Spleen (tissue), 7 donors: ENCODE results near the gene ABTB2.

Source experiments
- POLR2AphosphoS5 ChIP-seq, 3 donors: sonication (generic); formaldehyde crosslinking; IDR thresholded peaks; one replicate each; pipeline ENCODE4 v1.5.1; 2017; ENCODE audit warnings: antibody characterized with exemption in 3 of 3
- TF ChIP-seq, protein P1 (sequence below), 11 experiments: fragments of 200-600 bp in 7 of 11; fragments of 450-650 bp in 4 of 11; sonication (generic) in 4 of 11; IDR thresholded peaks in 8 of 11; conservative IDR thresholded peaks in 3 of 11; 1 replicate in 7 of 11; 2 replicates in 4 of 11; pipeline versions ENCODE4 v1.4.0 to v1.8.0; 2016 to 2021; ENCODE audit warnings: antibody characterized with exemption in 11 of 11, inconsistent platforms in 4 of 11, mild to moderate bottlenecking in 1 of 11
- donor health status: DM: no; HTN: no; CAD: no; lungs with moderate emphysema.
- donor health status: DM: no; HTN: no; CAD: no.
- donor health status: DM: no; HTN: no; CAD: no.

DNA sequence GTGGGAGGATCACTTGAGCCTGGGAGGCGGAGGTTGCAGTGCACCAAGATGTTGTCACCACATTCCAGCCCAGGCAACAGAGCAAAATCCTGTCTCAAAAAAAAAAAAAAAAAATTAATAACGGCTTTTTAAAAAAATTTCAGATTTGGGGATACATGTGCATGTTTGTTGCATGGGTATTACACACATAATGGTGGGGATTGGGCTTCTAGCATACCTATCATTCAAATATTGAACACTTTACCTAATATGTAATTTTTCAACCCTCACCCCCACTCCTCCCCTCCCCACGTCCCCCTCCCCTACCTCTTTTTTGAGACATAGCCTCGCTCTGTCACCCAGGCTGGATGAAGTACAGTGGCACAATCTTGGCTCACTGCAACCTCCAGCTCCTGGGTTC lies 40.1 kb downstream of the ABTB2 start:
- no peak for TF ChIP-seq POLR2AphosphoS5 (IDR thresholded peaks at IDR 0.05)
- TF ChIP-seq, protein P1, sequence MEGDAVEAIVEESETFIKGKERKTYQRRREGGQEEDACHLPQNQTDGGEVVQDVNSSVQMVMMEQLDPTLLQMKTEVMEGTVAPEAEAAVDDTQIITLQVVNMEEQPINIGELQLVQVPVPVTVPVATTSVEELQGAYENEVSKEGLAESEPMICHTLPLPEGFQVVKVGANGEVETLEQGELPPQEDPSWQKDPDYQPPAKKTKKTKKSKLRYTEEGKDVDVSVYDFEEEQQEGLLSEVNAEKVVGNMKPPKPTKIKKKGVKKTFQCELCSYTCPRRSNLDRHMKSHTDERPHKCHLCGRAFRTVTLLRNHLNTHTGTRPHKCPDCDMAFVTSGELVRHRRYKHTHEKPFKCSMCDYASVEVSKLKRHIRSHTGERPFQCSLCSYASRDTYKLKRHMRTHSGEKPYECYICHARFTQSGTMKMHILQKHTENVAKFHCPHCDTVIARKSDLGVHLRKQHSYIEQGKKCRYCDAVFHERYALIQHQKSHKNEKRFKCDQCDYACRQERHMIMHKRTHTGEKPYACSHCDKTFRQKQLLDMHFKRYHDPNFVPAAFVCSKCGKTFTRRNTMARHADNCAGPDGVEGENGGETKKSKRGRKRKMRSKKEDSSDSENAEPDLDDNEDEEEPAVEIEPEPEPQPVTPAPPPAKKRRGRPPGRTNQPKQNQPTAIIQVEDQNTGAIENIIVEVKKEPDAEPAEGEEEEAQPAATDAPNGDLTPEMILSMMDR (IDR thresholded peaks at IDR 0.05 in 8 of 11, conservative IDR thresholded peaks at IDR 0.05 in 3 of 11): no peak
